ENCODE measurements around the gene GPX1.

Gene GPX1

GRCh38 chr3:49310677-49311076 is 47.5 kb downstream of the GPX1 start:
- DNase-seq: no peak
